ENCODE measurements around the gene RSPH6A.

The RSPH6A gene

DNA sequence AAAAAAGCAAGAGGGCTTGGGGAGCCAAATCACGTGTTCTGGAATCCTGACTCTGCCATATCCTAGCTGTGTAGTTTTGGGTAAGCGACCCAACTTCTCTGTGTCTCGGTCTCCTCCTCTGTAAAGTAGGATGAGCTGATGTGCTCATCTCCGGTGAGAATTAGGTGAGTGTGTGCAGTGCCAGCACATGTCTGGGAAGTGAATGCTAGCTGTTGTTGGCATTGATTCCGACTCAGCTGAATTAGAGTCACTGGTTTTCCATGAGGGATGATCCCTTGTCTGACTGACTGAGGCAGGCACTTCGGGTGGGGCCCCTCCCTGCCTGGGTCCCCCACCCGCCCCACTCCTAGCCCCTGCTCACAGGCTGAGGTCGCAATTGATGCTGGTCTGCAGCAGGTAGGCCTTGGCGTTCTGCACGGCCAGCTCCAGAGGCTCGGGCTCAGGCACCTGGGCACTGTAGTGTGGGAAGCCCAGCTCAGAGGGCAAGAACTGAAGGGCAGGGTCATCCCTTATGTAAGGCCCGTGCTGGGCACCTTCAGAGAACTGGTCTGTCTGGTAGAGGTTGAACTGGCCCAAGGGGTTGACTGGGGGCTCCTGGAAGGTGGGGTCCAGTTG is 835 bp downstream of the RSPH6A start:
- H3K36me3 ChIP-seq (ENCODE audit: control insufficient read depth, insufficient read depth, low read length), result no peaks in the 10 kb centered on the region
- no peak overlapping the region for H3K4ac ChIP-seq (ENCODE audit: low read depth, low read length)
- H3K79me2 ChIP-seq (ENCODE audit: control insufficient read depth, insufficient read depth, low read length), result no peaks in the 10 kb centered on the region
- DNase-seq, result no peak
- H2BK15ac ChIP-seq (replicated peaks; ENCODE audit: low read depth), result no peak overlapping the region
- no peak overlapping the region for H3K4me3 ChIP-seq (ENCODE audit: low read length)
- no peak overlapping the region for H4K8ac ChIP-seq (ENCODE audit: low read depth, low read length)
- H3K9ac ChIP-seq (ENCODE audit: low read length), result peak overlapping the region; percentile 81
- no peak overlapping the region for H3K18ac ChIP-seq (ENCODE audit: low read length)
- H3K27ac ChIP-seq (ENCODE audit: low read depth, low read length), result no peak overlapping the region
- H3K56ac ChIP-seq (ENCODE audit: low read length), result peak overlapping the region; percentile 96
- no CpG with 5 or more reads among the region's 12 CpGs for WGBS (ENCODE audit: extremely low coverage, insufficient coverage, low lambda C conversion rate)
- H3K27me3 ChIP-seq (ENCODE audit: insufficient read depth, low read length, poor library complexity), result no peaks in the 10 kb centered on the region
- H2BK5ac ChIP-seq (ENCODE audit: low read length), result no peak overlapping the region
- H3K23ac ChIP-seq (ENCODE audit: low read length), result no peak overlapping the region
- H2BK120ac ChIP-seq (ENCODE audit: low read depth, low read length), result no peak overlapping the region
- no peak overlapping the region for H4K5ac ChIP-seq (ENCODE audit: low read length)
- H3K79me1 ChIP-seq (ENCODE audit: low read length), result no peaks in the 10 kb centered on the region
- no peak overlapping the region for H3K4me2 ChIP-seq (ENCODE audit: low read length)
- H3K4me1 ChIP-seq (ENCODE audit: control insufficient read depth, low read depth, low read length), result peaks cover 4% of the 10 kb centered on the region
- no peak overlapping the region for H2AK5ac ChIP-seq (ENCODE audit: low read length)

DNA sequence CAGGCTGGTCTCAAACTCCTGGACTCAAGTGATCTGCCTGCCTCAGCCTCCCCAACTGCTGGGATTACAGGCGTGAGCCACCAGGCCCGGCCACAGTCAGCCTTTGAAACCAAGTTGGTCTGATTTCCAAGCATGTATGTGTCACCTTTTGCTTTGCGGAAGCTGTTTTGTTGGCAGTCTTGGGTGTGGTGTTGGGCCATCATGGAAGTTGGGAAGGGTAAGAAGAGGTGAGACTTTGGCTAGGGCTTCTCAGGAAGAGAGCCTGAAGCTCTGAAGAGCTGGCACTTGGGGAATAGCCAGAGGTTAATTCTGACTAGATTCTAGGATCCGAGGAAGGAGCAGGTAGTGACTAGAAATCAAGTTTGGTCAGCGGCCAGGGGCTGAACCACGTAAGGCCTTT is 2.8 kb downstream of the RSPH6A start:
- Histone ChIP-seq H3K79me2 (ENCODE audit: control insufficient read depth, insufficient read depth, low read length) (no peaks in the 10 kb centered on the region), H3K9ac (ENCODE audit: low read length) (no peak overlapping the region), H3K27ac (ENCODE audit: low read depth, low read length) (no peak overlapping the region), H2BK15ac (replicated peaks; ENCODE audit: low read depth) (no peak overlapping the region), H2AK5ac (ENCODE audit: low read length) (no peak overlapping the region), H2BK120ac (ENCODE audit: low read depth, low read length) (no peak overlapping the region), H3K79me1 (ENCODE audit: low read length) (no peaks in the 10 kb centered on the region), H2BK5ac (ENCODE audit: low read length) (no peak overlapping the region), H3K27me3 (ENCODE audit: insufficient read depth, low read length, poor library complexity) (no peaks in the 10 kb centered on the region), H3K56ac (ENCODE audit: low read length) (no peak overlapping the region), H3K36me3 (ENCODE audit: control insufficient read depth, insufficient read depth, low read length) (no peaks in the 10 kb centered on the region), H3K4me2 (ENCODE audit: low read length) (no peak overlapping the region), H3K4ac (ENCODE audit: low read depth, low read length) (no peak overlapping the region), H3K4me1 (ENCODE audit: control insufficient read depth, low read depth, low read length) (peaks cover 2% of the 10 kb centered on the region), H4K8ac (ENCODE audit: low read depth, low read length) (no peak overlapping the region), H3K23ac (ENCODE audit: low read length) (no peak overlapping the region), H3K18ac (ENCODE audit: low read length) (no peak overlapping the region), H3K4me3 (ENCODE audit: low read length) (no peak overlapping the region), H4K5ac (ENCODE audit: low read length) (no peak overlapping the region)
- no peak for DNase-seq
- WGBS (ENCODE audit: extremely low coverage, insufficient coverage, low lambda C conversion rate), result no CpG with 5 or more reads among the region's 6 CpGs

GRCh38 chr19:45809643-45810159 is 5.4 kb downstream of the RSPH6A start:
- peak; percentile 51 for DNase-seq
- Histone ChIP-seq H3K23ac (ENCODE audit: low read length) (no peak overlapping the region), H3K79me2 (ENCODE audit: control insufficient read depth, insufficient read depth, low read length) (no peaks in the 10 kb centered on the region), H3K56ac (ENCODE audit: low read length) (no peak overlapping the region), H4K8ac (ENCODE audit: low read depth, low read length) (no peak overlapping the region), H3K36me3 (ENCODE audit: control insufficient read depth, insufficient read depth, low read length) (no peaks in the 10 kb centered on the region), H3K18ac (ENCODE audit: low read length) (no peak overlapping the region), H3K27ac (ENCODE audit: low read depth, low read length) (no peak overlapping the region), H3K4ac (ENCODE audit: low read depth, low read length) (no peak overlapping the region), H2AK5ac (ENCODE audit: low read length) (no peak overlapping the region), H3K4me1 (ENCODE audit: control insufficient read depth, low read depth, low read length) (no peaks in the 10 kb centered on the region), H2BK15ac (replicated peaks; ENCODE audit: low read depth) (no peak overlapping the region), H3K79me1 (ENCODE audit: low read length) (no peaks in the 10 kb centered on the region), H3K4me3 (ENCODE audit: low read length) (no peak overlapping the region), H2BK5ac (ENCODE audit: low read length) (no peak overlapping the region), H3K4me2 (ENCODE audit: low read length) (no peak overlapping the region), H3K27me3 (ENCODE audit: insufficient read depth, low read length, poor library complexity) (no peaks in the 10 kb centered on the region), H2BK120ac (ENCODE audit: low read depth, low read length) (no peak overlapping the region), H4K5ac (ENCODE audit: low read length) (no peak overlapping the region), H3K9ac (ENCODE audit: low read length) (no peak overlapping the region)
- WGBS (ENCODE audit: extremely low coverage, insufficient coverage, low lambda C conversion rate), result no CpG with 5 or more reads among the region's 7 CpGs

DNA sequence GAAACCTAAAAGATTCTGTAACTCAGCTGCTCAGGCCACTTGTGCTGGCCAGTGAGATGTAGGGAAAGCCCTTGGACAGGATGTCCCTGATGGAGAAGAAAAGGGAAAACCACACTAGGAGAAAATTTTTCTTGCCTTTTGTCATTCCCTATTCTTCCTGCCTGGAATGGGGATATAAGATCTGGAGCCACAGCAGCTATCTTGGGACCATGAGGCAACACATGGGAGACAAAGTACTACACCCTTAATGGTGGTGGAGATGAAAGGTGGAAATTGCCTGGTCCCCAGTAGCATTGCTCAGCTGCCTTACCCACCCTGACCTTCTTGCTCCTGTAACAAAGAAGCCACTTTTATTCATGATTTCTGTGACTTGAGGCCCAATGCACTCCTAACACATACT is 9.4 kb downstream of the RSPH6A start:
- H3K79me1 ChIP-seq (ENCODE audit: low read length), result no peaks in the 10 kb centered on the region
- no peak overlapping the region for H3K56ac ChIP-seq (ENCODE audit: low read length)
- H3K79me2 ChIP-seq (ENCODE audit: control insufficient read depth, insufficient read depth, low read length), result no peaks in the 10 kb centered on the region
- H2BK15ac ChIP-seq (replicated peaks; ENCODE audit: low read depth), result no peak overlapping the region
- no peaks in the 10 kb centered on the region for H3K27me3 ChIP-seq (ENCODE audit: insufficient read depth, low read length, poor library complexity)
- H2BK5ac ChIP-seq (ENCODE audit: low read length), result no peak overlapping the region
- no peak overlapping the region for H3K4me2 ChIP-seq (ENCODE audit: low read length)
- H3K4ac ChIP-seq (ENCODE audit: low read depth, low read length), result no peak overlapping the region
- H3K4me3 ChIP-seq (ENCODE audit: low read length), result no peak overlapping the region
- no peaks in the 10 kb centered on the region for H3K36me3 ChIP-seq (ENCODE audit: control insufficient read depth, insufficient read depth, low read length)
- no peak overlapping the region for H2AK5ac ChIP-seq (ENCODE audit: low read length)
- H3K27ac ChIP-seq (ENCODE audit: low read depth, low read length), result no peak overlapping the region
- no peak overlapping the region for H3K9ac ChIP-seq (ENCODE audit: low read length)
- no peak for DNase-seq
- no peak overlapping the region for H4K5ac ChIP-seq (ENCODE audit: low read length)
- H4K8ac ChIP-seq (ENCODE audit: low read depth, low read length), result no peak overlapping the region
- H3K18ac ChIP-seq (ENCODE audit: low read length), result no peak overlapping the region
- no peak overlapping the region for H2BK120ac ChIP-seq (ENCODE audit: low read depth, low read length)
- H3K4me1 ChIP-seq (ENCODE audit: control insufficient read depth, low read depth, low read length), result no peaks in the 10 kb centered on the region
- no peak overlapping the region for H3K23ac ChIP-seq (ENCODE audit: low read length)

DNA sequence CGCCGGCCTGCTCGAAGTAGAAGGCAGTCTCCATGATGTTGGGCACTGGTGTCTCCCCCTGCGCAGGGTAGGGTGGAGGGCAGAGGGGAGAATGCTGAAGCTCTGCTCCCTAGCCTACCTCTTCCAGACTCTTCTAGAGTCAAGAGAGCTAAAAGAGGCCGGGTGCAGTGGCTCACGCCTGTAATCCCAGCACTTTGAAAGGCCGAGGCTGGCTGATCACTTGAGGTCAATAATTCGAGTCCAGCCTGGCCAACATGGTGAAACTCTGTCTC is 10.2 kb downstream of the RSPH6A start:
- H3K4ac ChIP-seq (ENCODE audit: low read depth, low read length), result no peak overlapping the region
- H3K27me3 ChIP-seq (ENCODE audit: insufficient read depth, low read length, poor library complexity), result no peaks in the 10 kb centered on the region
- WGBS (ENCODE audit: extremely low coverage, insufficient coverage, low lambda C conversion rate), result no CpG with 5 or more reads among the region's 8 CpGs
- no peak overlapping the region for H4K8ac ChIP-seq (ENCODE audit: low read depth, low read length)
- H3K9ac ChIP-seq (ENCODE audit: low read length), result no peak overlapping the region
- no peak overlapping the region for H2AK5ac ChIP-seq (ENCODE audit: low read length)
- H3K4me2 ChIP-seq (ENCODE audit: low read length), result no peak overlapping the region
- no peak overlapping the region for H2BK120ac ChIP-seq (ENCODE audit: low read depth, low read length)
- H3K27ac ChIP-seq (ENCODE audit: low read depth, low read length), result no peak overlapping the region
- H4K5ac ChIP-seq (ENCODE audit: low read length), result no peak overlapping the region
- H3K56ac ChIP-seq (ENCODE audit: low read length), result no peak overlapping the region
- no peak overlapping the region for H2BK5ac ChIP-seq (ENCODE audit: low read length)
- no peak overlapping the region for H3K4me3 ChIP-seq (ENCODE audit: low read length)
- no peaks in the 10 kb centered on the region for H3K4me1 ChIP-seq (ENCODE audit: control insufficient read depth, low read depth, low read length)
- H3K79me1 ChIP-seq (ENCODE audit: low read length), result no peaks in the 10 kb centered on the region
- DNase-seq, result no peak
- H3K36me3 ChIP-seq (ENCODE audit: control insufficient read depth, insufficient read depth, low read length), result no peaks in the 10 kb centered on the region
- H3K79me2 ChIP-seq (ENCODE audit: control insufficient read depth, insufficient read depth, low read length), result no peaks in the 10 kb centered on the region
- no peak overlapping the region for H2BK15ac ChIP-seq (replicated peaks; ENCODE audit: low read depth)
- H3K18ac ChIP-seq (ENCODE audit: low read length), result no peak overlapping the region
- H3K23ac ChIP-seq (ENCODE audit: low read length), result no peak overlapping the region

Measured in mesendoderm (in vitro differentiated cells).